Measurements from ENCODE around the gene FUT3. TPM values are rescaled to one million over a fixed set of nuclear protein-coding genes. Genes with fewer than 3 reads are reported as not detected.

FUT3 gene
- total RNA-seq, 1 experiment from 2014 or later: 0.48 TPM

GRCh38 chr19:5863030-5863665 is 11.9 kb upstream of the FUT3 start:
- ChIA-PET POLR2A (no interaction called here), CTCF (no interaction called here)
- ATAC-seq: no peak
- no peak for DNase-seq (ENCODE audit: low spot score)
- Mint-ChIP-seq H3K36me3 (no peaks in the 10 kb centered on the region), H3K9me3 (no peaks in the 10 kb centered on the region), H3K4me3 (no peak overlapping the region), H3K27me3 (ENCODE audit: low read depth) (peaks cover 9% of the 10 kb centered on the region), H3K4me1 (no peaks in the 10 kb centered on the region), H3K27ac (no peak overlapping the region)
- TF ChIP-seq, protein P1, sequence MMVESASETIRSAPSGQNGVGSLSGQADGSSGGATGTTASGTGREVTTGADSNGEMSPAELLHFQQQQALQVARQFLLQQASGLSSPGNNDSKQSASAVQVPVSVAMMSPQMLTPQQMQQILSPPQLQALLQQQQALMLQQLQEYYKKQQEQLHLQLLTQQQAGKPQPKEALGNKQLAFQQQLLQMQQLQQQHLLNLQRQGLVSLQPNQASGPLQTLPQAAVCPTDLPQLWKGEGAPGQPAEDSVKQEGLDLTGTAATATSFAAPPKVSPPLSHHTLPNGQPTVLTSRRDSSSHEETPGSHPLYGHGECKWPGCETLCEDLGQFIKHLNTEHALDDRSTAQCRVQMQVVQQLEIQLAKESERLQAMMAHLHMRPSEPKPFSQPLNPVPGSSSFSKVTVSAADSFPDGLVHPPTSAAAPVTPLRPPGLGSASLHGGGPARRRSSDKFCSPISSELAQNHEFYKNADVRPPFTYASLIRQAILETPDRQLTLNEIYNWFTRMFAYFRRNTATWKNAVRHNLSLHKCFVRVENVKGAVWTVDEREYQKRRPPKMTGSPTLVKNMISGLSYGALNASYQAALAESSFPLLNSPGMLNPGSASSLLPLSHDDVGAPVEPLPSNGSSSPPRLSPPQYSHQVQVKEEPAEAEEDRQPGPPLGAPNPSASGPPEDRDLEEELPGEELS (CRISPR knock-in tag; IDR thresholded peaks at IDR 0.05): no peak
- no peak for TF ChIP-seq MYBL2 (CRISPR knock-in tag; IDR thresholded peaks at IDR 0.05)
- TF ChIP-seq E2F5 (CRISPR knock-in tag; IDR thresholded peaks at IDR 0.05): no peak
- TF ChIP-seq, protein P2, sequence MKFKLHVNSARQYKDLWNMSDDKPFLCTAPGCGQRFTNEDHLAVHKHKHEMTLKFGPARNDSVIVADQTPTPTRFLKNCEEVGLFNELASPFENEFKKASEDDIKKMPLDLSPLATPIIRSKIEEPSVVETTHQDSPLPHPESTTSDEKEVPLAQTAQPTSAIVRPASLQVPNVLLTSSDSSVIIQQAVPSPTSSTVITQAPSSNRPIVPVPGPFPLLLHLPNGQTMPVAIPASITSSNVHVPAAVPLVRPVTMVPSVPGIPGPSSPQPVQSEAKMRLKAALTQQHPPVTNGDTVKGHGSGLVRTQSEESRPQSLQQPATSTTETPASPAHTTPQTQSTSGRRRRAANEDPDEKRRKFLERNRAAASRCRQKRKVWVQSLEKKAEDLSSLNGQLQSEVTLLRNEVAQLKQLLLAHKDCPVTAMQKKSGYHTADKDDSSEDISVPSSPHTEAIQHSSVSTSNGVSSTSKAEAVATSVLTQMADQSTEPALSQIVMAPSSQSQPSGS (CRISPR knock-in tag; IDR thresholded peaks at IDR 0.05; ENCODE audit: borderline replicate concordance, low read depth): no peak
- no peak for TF ChIP-seq TEAD4 (CRISPR knock-in tag; IDR thresholded peaks at IDR 0.05)
- no peak for TF ChIP-seq ZNF532 (CRISPR knock-in tag; IDR thresholded peaks at IDR 0.05; ENCODE audit: borderline replicate concordance)
- TF ChIP-seq, protein P3, sequence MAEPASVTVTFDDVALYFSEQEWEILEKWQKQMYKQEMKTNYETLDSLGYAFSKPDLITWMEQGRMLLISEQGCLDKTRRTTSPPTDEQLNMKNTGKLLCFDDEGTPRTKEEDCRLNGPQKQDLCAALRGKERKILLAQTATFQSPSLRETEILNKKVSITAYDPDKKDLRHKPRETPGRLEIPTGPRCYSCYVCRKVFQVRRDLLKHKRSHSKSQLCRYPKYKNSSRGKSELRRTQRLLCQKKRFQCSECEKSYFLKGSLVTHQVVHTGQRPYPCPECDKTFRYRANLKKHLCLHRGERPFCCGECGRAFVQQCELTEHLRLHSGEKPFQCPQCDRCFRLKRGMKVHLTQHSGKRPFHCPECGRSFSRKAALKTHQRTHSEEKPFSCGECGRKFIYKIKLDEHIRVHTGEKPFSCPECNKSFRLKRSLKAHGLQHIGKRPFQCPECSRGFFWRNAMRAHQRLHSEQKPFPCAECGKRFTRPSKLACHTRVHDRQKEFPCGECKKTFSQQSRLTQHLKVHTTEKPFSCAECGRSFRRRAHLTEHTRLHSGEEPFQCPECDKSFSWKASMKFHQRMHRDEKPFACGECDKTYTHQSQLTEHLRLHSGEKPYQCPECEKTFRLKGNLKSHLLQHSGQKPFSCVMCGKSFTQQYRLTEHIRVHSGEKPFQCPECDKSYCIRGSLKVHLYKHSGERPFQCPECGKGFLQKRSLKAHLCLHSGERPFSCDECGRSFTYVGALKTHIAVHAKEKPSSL (CRISPR knock-in tag; conservative IDR thresholded peaks at IDR 0.05): no peak
- TF ChIP-seq ZNF232 (CRISPR knock-in tag; IDR thresholded peaks at IDR 0.05): no peak
- no peak for TF ChIP-seq GTF2I (CRISPR knock-in tag; conservative IDR thresholded peaks at IDR 0.05)
- TF ChIP-seq, protein P4, sequence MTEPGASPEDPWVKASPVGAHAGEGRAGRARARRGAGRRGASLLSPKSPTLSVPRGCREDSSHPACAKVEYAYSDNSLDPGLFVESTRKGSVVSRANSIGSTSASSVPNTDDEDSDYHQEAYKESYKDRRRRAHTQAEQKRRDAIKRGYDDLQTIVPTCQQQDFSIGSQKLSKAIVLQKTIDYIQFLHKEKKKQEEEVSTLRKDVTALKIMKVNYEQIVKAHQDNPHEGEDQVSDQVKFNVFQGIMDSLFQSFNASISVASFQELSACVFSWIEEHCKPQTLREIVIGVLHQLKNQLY (CRISPR knock-in tag; IDR thresholded peaks at IDR 0.05): no peak
- TF ChIP-seq, protein P5, sequence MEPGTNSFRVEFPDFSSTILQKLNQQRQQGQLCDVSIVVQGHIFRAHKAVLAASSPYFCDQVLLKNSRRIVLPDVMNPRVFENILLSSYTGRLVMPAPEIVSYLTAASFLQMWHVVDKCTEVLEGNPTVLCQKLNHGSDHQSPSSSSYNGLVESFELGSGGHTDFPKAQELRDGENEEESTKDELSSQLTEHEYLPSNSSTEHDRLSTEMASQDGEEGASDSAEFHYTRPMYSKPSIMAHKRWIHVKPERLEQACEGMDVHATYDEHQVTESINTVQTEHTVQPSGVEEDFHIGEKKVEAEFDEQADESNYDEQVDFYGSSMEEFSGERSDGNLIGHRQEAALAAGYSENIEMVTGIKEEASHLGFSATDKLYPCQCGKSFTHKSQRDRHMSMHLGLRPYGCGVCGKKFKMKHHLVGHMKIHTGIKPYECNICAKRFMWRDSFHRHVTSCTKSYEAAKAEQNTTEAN (CRISPR knock-in tag; IDR thresholded peaks at IDR 0.05): no peak
- no peak for TF ChIP-seq NR3C1 (CRISPR knock-in tag; conservative IDR thresholded peaks at IDR 0.05; ENCODE audit: low read depth)
- no peak for TF ChIP-seq NFE2L1 (CRISPR knock-in tag; IDR thresholded peaks at IDR 0.05)
- no peak for TF ChIP-seq PRRX2 (CRISPR knock-in tag; IDR thresholded peaks at IDR 0.05)

All from WTC11 (cell line).